Neural cell (in vitro differentiated cells): Measurements from ENCODE around the gene LY9. TPM values are rescaled to one million over a fixed set of nuclear protein-coding genes. Genes with fewer than 3 reads are reported as not detected.

Source experiments
- H2AFZ ChIP-seq: fragments of 200-600, 300-800 bp; sonication (generic), shearing (Covaris generic); 2 replicates; pipeline ENCODE4 v1.6.0; 2014; ENCODE audit warnings: low read depth, mild to moderate bottlenecking, antibody characterized with exemption, low read length, moderate library complexity
- H3F3A ChIP-seq: fragments of 200-600 bp; shearing (Covaris generic); 2 replicates; pipeline ENCODE4 v1.6.1; 2016; ENCODE audit warnings: mild to moderate bottlenecking, moderate library complexity, mixed read lengths, antibody characterized with exemption, low read length; ENCODE audit not compliant: insufficient read depth, poor library complexity, severe bottlenecking
- H3K27ac ChIP-seq: fragments of 200-600, 300-800 bp; sonication (generic), shearing (Covaris generic); 2 replicates; pipeline ENCODE4 v1.5.1; 2014; ENCODE audit warnings: mild to moderate bottlenecking, low read length, moderate library complexity
- H3K27me3 ChIP-seq: fragments of 300-800, 200-600 bp; sonication (generic), shearing (Covaris generic); 2 replicates; pipeline ENCODE4 v1.6.0; 2014; ENCODE audit warnings: mild to moderate bottlenecking, low read depth, low read length, moderate library complexity; ENCODE audit not compliant: insufficient read depth
- H3K36me3 ChIP-seq: fragments of 300-800, 200-600 bp; sonication (generic), shearing (Covaris generic); 2 replicates; pipeline ENCODE4 v1.5.1; 2014; ENCODE audit warnings: mild to moderate bottlenecking, antibody characterized with exemption, low read length, moderate library complexity; ENCODE audit not compliant: insufficient read depth
- H3K4me2 ChIP-seq: fragments of 300-800, 200-600 bp; sonication (generic), shearing (Covaris generic); 2 replicates; pipeline ENCODE4 v1.6.0; 2014; ENCODE audit warnings: mild to moderate bottlenecking, low read length
- H3K4me3 ChIP-seq: fragments of 300-800, 200-600 bp; sonication (generic), shearing (Covaris generic); 2 replicates; pipeline ENCODE4 v1.5.1; 2014; ENCODE audit warnings: mild to moderate bottlenecking, low read length, moderate library complexity
- H3K79me2 ChIP-seq: fragments of 200-600 bp; shearing (Covaris generic); replicated peaks from 2 replicates; pipeline ENCODE4 v1.6.0; 2014; ENCODE audit warnings: mild to moderate bottlenecking, low read length, moderate library complexity; ENCODE audit not compliant: insufficient read depth
- H3K9ac ChIP-seq: fragments of 300-800, 200-600 bp; sonication (generic), shearing (Covaris generic); 2 replicates; pipeline ENCODE4 v1.6.1; 2016; ENCODE audit warnings: mild to moderate bottlenecking, low read length, mixed read lengths
- H3K9me2 ChIP-seq: fragments of 200-600 bp; shearing (Covaris generic); 2 replicates; pipeline ENCODE4 v1.6.1; 2016; ENCODE audit warnings: mild to moderate bottlenecking, low read length, mixed read lengths; ENCODE audit not compliant: insufficient read depth
- H3K9me3 ChIP-seq: fragments of 200-600, 300-800 bp; sonication (generic), shearing (Covaris generic); 2 replicates; pipeline ENCODE4 v1.6.1; 2016; ENCODE audit warnings: mild to moderate bottlenecking, mixed run types, low read length, moderate library complexity, mixed read lengths
- H4K20me1 ChIP-seq: fragments of 200-600 bp; shearing (Covaris generic); 2 replicates; pipeline ENCODE4 v1.6.1; 2016; ENCODE audit warnings: mild to moderate bottlenecking, mixed run types; ENCODE audit not compliant: insufficient read depth
- EP300 ChIP-seq: fragments of 450-650 bp; conservative IDR thresholded peaks from 2 replicates; pipeline ENCODE4 v1.6.1; 2014; ENCODE audit warnings: antibody characterized with exemption, mild to moderate bottlenecking, moderate library complexity; ENCODE audit not compliant: poor library complexity, severe bottlenecking
- EZH2 ChIP-seq: fragments of 200-600, 300-800 bp; shearing (Covaris generic), sonication (generic); IDR thresholded peaks from 2 replicates; pipeline ENCODE4 v1.6.1; 2014; ENCODE audit warnings: antibody characterized with exemption, low read length, borderline replicate concordance, mild to moderate bottlenecking; ENCODE audit not compliant: insufficient read depth, poor library complexity, severe bottlenecking
- MXI1 ChIP-seq: fragments of 450-650 bp; conservative IDR thresholded peaks from 2 replicates; pipeline ENCODE4 v1.6.1; 2014; ENCODE audit warnings: antibody characterized with exemption, mild to moderate bottlenecking; ENCODE audit not compliant: poor library complexity, severe bottlenecking
- POLR2AphosphoS5 ChIP-seq: IDR thresholded peaks from 2 replicates; pipeline ENCODE4 v1.6.1; 2012
- RAD21 ChIP-seq: fragments of 450-650 bp; conservative IDR thresholded peaks from 2 replicates; pipeline ENCODE4 v1.6.1; 2014; ENCODE audit warnings: antibody characterized with exemption, mild to moderate bottlenecking, moderate library complexity
- SMC3 ChIP-seq: fragments of 450-650 bp; conservative IDR thresholded peaks from 2 replicates; pipeline ENCODE4 v1.6.1; 2014; ENCODE audit warnings: antibody characterized with exemption, mild to moderate bottlenecking, moderate library complexity; ENCODE audit not compliant: poor library complexity
- TAF1 ChIP-seq: IDR thresholded peaks from 2 replicates; pipeline ENCODE4 v1.6.1; 2012; ENCODE audit warnings: low read depth
- polyA plus RNA-seq: library from polyadenylated mRNA; depleted of rRNA; stranded (reverse); fragments of >200 nt; gene quantifications from 2 replicates; pipeline ENCODE4 v1.2.3, GENCODE V29; 2014
- TF ChIP-seq, protein P1 (sequence below): fragments of 450-650 bp; IDR thresholded peaks from 2 replicates; pipeline ENCODE4 v1.5.1; 2014; ENCODE audit warnings: antibody characterized with exemption, mild to moderate bottlenecking, moderate library complexity; ENCODE audit not compliant: poor library complexity, severe bottlenecking
- TF ChIP-seq, protein P2 (sequence below): IDR thresholded peaks from 2 replicates; pipeline ENCODE4 v1.6.1; 2012; ENCODE audit warnings: borderline replicate concordance

Gene LY9
- polyA plus RNA-seq, 1 donor from 2014 or later = not detected

DNA sequence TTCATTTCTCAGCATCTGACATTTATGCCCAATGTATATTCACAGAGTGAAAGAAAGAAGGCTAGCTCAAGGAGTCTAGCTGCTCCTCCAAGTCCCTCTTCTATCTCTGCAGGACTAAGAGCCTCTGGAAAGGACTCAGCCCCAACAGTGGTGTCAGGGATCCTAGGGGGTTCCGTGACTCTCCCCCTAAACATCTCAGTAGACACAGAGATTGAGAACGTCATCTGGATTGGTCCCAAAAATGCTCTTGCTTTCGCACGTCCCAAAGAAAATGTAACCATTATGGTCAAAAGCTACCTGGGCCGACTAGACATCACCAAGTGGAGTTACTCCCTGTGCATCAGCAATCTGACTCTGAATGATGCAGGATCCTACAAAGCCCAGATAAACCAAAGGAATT lies 3.7 kb downstream of the LY9 start:
- H3K4me3 ChIP-seq = no peak overlapping the region
- TF ChIP-seq EP300 (no peak), SMC3 (no peak), RAD21 (no peak)
- H3K27ac ChIP-seq = no peak overlapping the region
- H3K27me3 ChIP-seq = no peaks in the 10 kb centered on the region
- no peaks in the 10 kb centered on the region for H3K79me2 ChIP-seq
- no peaks in the 10 kb centered on the region for H3K36me3 ChIP-seq
- H2AFZ ChIP-seq = no peak overlapping the region
- H3K9me3 ChIP-seq = no peaks in the 10 kb centered on the region
- H3K9ac ChIP-seq = no peak overlapping the region
- no peaks in the 10 kb centered on the region for H3F3A ChIP-seq
- no peaks in the 10 kb centered on the region for H4K20me1 ChIP-seq
- no peaks in the 10 kb centered on the region for H3K9me2 ChIP-seq
- H3K4me2 ChIP-seq = no peak overlapping the region

DNA sequence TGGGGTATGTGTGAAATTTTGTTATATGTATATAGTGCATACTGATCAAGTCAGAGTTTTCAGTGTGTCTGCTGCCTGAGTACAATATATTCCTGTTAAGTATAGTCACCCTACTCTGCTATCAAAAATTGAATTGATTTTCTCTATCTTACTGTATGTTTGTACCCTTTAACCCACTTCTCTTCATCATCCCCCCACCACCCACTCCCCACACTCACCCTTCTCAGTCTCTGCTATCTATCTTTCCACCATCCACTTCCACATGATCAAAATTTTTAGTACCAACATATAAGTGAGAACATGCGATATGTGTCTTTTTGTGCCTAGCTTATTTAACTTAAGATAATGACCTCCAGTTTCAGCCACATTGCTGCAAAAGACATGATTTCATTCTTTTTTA lies 4.2 kb downstream of the LY9 start:
- H3K27ac ChIP-seq = no peak overlapping the region
- H3K9me2 ChIP-seq = no peaks in the 10 kb centered on the region
- no peaks in the 10 kb centered on the region for H3K36me3 ChIP-seq
- no peak overlapping the region for H3K9ac ChIP-seq
- H3K4me2 ChIP-seq = no peak overlapping the region
- no peak for TF ChIP-seq MXI1
- TF ChIP-seq, protein P1, sequence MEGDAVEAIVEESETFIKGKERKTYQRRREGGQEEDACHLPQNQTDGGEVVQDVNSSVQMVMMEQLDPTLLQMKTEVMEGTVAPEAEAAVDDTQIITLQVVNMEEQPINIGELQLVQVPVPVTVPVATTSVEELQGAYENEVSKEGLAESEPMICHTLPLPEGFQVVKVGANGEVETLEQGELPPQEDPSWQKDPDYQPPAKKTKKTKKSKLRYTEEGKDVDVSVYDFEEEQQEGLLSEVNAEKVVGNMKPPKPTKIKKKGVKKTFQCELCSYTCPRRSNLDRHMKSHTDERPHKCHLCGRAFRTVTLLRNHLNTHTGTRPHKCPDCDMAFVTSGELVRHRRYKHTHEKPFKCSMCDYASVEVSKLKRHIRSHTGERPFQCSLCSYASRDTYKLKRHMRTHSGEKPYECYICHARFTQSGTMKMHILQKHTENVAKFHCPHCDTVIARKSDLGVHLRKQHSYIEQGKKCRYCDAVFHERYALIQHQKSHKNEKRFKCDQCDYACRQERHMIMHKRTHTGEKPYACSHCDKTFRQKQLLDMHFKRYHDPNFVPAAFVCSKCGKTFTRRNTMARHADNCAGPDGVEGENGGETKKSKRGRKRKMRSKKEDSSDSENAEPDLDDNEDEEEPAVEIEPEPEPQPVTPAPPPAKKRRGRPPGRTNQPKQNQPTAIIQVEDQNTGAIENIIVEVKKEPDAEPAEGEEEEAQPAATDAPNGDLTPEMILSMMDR = no peak
- TF ChIP-seq EP300 = no peak
- no peaks in the 10 kb centered on the region for H4K20me1 ChIP-seq
- H3K27me3 ChIP-seq = no peaks in the 10 kb centered on the region
- no peaks in the 10 kb centered on the region for H3K9me3 ChIP-seq
- H3F3A ChIP-seq = no peaks in the 10 kb centered on the region
- no peak overlapping the region for H2AFZ ChIP-seq
- H3K79me2 ChIP-seq = no peaks in the 10 kb centered on the region
- no peak overlapping the region for H3K4me3 ChIP-seq

DNA sequence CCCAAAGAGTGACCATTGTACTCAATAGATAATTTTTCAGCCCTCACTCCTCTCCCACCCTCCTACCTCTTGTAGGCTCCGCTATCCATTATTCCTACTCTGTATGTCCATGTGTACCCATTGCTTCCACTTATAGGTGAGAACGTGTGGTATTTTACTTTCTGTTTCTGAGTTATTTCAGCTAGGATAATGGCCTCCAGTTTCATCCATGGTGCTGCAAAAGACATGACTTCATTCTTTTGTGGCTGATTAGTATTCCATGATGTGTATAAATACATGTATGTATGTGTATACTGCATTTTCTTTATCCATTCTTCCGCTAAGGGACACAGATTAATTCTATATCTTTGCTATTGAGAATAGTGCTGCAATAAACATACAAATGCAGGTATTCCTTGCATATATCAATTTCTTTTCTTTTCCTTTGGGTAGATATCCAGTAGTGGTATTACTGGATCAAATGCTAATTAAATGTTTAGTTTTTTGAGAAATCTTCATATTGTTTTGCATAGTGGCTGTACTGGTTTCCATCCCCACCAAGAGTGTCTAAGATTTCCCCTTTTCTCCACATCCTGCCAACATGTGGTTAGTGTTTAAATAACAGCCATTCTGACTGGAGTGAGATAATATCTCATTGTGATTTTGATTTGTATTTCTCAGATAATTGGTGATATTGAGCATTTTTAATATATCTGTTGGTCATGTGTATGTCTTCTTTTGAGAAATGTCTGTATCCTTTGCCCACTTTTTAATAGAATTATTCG lies 4.9 kb downstream of the LY9 start:
- H3K27ac ChIP-seq = no peak overlapping the region
- H3K79me2 ChIP-seq = no peaks in the 10 kb centered on the region
- H3K27me3 ChIP-seq = no peaks in the 10 kb centered on the region
- H3K9me2 ChIP-seq = no peaks in the 10 kb centered on the region
- no peak overlapping the region for H3K4me3 ChIP-seq
- TF ChIP-seq POLR2AphosphoS5 (no peak), EZH2 (no peak), EP300 (no peak), MXI1 (no peak), RAD21 (no peak), SMC3 (no peak), TAF1 (no peak)
- TF ChIP-seq, protein P2, sequence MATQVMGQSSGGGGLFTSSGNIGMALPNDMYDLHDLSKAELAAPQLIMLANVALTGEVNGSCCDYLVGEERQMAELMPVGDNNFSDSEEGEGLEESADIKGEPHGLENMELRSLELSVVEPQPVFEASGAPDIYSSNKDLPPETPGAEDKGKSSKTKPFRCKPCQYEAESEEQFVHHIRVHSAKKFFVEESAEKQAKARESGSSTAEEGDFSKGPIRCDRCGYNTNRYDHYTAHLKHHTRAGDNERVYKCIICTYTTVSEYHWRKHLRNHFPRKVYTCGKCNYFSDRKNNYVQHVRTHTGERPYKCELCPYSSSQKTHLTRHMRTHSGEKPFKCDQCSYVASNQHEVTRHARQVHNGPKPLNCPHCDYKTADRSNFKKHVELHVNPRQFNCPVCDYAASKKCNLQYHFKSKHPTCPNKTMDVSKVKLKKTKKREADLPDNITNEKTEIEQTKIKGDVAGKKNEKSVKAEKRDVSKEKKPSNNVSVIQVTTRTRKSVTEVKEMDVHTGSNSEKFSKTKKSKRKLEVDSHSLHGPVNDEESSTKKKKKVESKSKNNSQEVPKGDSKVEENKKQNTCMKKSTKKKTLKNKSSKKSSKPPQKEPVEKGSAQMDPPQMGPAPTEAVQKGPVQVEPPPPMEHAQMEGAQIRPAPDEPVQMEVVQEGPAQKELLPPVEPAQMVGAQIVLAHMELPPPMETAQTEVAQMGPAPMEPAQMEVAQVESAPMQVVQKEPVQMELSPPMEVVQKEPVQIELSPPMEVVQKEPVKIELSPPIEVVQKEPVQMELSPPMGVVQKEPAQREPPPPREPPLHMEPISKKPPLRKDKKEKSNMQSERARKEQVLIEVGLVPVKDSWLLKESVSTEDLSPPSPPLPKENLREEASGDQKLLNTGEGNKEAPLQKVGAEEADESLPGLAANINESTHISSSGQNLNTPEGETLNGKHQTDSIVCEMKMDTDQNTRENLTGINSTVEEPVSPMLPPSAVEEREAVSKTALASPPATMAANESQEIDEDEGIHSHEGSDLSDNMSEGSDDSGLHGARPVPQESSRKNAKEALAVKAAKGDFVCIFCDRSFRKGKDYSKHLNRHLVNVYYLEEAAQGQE = no peak
- TF ChIP-seq, protein P1 = no peak
- H2AFZ ChIP-seq = no peak overlapping the region
- H3K9me3 ChIP-seq = no peaks in the 10 kb centered on the region
- H3K4me2 ChIP-seq = no peak overlapping the region
- H3F3A ChIP-seq = no peaks in the 10 kb centered on the region
- H4K20me1 ChIP-seq = no peaks in the 10 kb centered on the region
- no peaks in the 10 kb centered on the region for H3K36me3 ChIP-seq
- no peak overlapping the region for H3K9ac ChIP-seq
